NK-92 (cell line): ENCODE results near the gene THBS4.
"Not testable (repeated sequence)": the region's sequence is repeated elsewhere in the genome, so short reads cannot be mapped to it uniquely, and the experiment has no call there.

ENCODE experiments used
- DNase-seq: peaks from one replicate; lab custom pipeline; 2025; ENCODE audit not compliant: unreplicated experiment; lab: John Stamatoyannopoulos, UW

THBS4 gene

DNA sequence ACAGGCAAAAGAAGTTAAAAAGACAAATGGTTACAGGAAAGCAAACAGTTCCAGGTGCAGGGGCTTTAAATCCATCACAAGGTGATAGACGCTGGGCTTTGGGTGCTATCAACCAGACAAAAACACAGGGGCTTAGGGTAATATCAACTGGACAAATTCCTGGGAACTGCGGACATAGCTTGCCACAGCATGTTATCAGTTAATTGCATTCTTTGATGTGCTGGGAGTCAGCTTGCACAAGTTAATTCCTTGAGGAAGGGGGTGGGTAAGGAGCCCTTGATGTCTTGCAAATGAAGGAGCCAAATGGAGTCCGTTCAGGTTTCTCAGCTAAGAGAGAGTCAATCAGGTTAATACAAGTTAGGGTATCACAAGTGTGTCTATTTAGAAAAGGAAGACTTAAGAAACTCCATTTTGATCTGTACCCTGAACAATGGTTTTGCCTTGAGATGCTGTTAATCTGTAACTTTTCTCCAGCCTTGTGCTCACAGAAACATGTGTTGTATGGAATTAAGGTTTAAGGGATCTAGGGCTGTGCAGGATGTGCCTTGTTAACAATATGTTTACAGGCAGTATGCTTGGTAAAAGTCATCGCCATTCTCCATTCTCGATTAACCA lies 76.3 kb downstream of the THBS4 start:
- DNase-seq: not testable (repeated sequence)

DNA sequence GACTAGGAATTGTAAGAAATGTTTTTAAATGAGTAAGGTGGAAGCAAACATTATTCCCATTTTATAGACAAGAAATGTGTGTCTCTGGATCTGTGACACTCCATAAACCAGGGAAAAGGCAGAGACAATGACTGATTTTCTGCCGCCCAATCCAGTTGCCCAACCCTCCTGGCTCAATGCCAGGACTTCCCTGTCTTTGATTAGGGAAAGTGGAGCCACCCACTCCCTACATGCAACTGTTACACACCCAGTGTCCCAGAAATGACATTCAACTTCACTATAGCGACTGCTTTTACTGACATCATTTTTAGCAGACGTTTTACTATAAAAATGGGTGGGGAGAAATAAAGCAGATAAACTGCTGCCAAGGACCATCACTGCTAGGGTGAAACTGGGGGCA lies 79.7 kb downstream of the THBS4 start:
- no peak for DNase-seq

DNA sequence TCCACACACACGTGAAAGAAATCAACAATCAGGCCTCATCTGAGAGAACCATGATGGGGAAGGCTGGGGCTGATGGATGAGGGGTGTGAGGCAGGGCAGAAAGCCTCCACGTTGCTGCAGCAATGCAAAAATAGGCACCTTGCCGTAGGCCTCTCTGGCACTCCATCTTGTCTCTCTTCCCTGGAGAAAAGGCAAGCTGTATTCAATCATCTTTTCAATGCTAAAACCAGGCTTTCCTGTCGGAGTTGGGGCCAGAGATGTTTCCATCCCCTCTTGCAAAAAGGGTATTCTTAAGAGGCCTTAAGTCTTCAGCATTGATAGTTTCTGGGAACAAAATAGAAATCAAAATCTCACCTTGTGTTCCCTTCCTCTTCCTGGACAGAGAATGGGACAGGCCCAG lies 80.9 kb downstream of the THBS4 start:
- DNase-seq: no peak

DNA sequence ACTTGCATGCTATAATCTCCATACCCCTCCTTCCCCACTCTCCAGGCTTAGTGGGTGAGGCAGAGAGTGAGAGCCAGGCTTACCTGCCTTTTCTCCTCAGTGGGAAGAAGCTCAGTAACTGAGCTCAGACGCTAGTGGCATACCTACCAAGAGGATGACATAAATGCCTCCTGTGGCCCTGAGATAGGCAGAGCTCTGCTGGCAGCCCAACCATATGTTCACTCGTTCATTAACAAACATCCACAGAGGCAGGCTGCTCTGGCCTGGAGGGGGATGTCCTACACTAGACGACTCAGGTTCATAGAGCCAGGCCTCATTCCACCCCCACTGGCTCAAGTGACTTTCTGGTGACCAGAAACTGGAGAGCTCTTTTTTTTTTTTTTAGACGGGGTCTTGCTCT lies 81.3 kb downstream of the THBS4 start:
- no peak for DNase-seq

DNA sequence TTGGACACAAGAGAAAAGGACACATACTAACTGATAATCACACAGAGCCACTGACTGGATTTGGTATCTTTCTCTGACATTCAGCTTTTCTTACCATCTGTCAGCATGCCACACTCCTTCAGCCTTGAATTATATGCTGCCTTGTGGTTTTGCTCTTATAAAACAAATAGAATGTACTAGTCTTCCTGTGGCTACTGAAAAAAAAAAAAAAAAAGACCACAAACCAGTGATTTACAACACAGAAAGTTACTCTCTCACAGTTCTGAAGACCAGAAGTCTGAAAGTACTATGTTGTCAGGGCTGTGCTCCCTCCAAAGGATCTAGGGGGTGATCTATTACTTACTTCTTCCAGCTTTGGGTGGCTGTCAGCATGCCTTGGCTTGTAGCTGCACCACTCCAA lies 82.3 kb downstream of the THBS4 start:
- DNase-seq: no peak

DNA sequence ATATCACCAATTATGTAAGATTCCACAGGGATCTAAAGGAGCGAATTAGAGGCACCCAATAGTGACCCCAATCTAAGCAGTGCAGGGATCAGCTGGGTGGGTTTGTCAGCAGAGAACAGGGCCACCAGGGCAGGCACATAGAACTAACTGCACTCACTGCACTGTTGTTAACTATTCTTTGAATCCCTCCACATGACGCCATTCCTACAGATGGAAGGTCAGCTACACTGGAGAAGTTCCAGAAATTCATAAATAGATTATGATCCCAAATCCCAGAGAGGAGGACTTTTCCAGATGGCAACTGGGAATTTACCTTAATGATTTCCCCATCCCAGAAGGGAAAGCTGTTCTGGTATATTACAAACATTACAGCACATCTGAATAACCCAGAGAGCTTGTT lies 84.2 kb downstream of the THBS4 start:
- no peak for DNase-seq

DNA sequence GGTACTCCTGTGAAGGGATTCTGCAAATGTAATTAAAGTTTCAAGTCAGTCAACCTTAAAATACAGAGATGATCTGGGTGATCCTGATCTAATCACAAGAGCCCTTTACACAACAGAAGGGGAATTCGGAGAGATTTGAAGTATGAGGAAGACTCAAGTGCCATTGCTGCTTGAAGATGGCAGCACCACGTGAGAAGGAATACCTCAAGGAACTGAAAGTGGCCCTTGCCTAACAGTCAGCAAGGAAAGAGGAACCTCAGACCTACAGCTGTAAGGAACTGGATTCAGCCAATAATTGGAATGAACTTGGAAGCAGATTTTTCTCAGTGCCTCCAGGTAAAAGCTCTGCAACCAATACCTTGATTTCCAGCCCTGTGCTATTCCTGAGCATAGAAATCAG lies 87.4 kb downstream of the THBS4 start:
- DNase-seq: no peak

DNA sequence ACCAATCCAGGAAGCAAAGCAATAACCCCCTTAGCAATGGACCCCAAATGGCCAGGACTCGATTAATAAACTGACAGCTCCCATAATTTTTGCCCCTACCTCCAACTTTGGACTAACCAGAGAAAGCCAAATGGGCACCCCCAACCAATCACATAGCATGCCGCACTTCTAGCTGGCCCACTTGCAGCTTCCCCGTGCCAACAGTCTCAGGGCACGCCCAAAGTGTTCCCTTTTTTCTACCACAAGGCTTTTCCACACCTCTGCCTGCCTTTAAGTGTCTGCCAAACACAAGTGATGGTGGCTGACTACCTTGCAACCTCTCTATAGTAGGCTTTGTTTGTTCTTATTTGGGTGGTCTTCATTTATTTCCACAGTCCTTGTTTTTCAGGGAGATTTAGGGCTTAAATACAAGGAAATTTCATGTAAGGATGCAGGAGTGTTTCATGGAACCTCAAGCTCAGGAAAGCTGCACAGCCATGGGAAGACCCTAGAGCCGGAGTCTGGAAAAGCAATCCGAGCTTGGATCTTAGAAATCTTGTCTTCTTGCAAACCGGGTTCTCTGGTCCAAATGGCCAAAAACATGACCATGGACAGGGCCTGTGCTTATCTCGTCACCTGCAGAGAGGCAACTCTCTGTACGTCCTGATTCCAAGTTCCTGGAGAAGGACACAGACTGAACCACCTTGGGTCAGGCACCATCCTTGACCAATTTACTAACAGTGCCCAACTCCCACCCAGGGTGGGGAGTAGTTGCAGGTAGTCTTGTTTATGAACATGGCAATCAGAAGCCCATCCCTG lies 89.2 kb downstream of the THBS4 start:
- no peak for DNase-seq

DNA sequence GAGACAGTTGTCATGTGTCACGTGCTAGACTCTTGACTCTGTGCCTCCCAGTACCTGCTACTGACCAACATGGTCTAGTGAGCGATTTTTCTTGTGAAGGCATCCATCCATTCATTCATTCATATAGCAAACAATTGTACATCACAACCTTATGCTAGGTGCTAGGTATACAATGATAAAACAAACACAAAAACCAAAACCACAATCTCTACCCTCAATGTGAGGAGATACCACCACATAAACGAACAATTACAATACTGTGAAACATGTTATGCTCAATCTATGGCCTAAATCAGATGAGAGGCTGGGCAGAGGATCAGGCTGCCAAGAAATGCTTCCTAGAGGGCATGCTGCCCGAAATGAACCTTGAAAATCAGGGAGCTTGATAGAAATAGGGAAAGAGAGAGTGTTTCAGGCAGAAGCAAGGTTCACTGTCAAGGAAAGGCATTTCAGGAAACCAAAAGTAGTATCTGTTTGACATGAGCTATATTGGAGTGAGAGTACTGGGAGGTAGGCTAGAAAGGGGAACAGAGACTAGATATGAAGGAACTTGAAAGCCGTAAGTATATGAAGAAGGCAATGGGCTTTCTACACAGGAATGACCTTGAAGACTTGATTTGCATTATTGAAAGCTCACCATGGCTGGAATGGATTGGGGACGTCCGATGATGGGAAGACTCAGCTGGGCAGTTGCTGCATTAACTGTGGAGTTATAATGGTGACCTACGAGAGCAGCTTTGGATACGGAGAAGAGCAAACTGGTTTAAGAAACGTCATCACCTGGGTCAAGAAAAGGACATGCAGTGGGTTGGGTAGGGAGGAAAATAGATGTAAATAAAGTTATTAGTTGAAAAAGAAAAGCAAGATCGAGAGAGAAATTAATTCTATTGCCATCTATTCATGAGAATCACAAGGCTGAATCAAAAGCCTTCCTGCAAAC lies 90.1 kb downstream of the THBS4 start:
- DNase-seq: no peak

DNA sequence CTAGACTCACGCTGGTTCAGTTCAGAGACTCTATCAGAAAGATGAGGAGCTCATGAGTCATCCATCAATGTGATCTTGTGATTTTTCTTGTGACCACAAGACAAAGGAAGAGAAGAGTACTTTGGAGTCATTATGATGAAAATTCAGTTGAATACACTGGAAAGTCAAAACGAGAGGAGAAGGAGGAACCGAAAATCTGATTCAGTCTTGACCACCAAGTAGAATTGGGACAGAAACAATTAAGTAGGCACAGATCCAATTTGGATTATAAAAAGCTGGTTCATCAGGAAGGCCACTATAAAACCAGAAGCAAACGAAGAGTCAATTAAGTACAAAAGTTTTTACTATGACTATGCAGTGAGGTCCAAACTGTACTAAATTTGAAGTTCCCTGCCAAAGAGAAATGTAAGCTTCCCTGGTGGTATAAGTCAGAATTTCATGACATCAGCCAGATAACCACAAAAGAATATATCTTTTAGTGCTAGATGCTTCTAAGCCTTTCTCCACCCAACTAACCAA lies 90.9 kb downstream of the THBS4 start:
- no peak for DNase-seq

DNA sequence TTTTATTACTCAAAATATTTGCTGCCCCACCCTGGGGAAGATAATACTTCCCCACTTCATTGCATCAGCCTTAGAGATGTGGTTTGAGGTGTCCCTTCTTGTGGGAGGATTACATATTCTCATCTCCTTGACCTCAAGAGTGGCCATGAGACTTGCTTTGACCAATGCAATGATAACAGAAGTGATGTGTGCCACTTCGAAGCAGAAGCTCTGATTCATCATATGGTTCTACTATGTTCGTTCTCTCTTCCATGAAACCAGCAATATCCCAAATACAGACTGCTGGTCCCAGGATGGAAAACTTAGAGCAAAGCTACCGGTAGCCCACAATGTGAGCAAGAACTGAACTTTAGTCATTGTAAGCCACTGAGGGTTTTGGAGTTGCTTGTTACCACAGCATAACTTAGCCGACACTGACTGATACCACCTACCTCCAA lies 92.0 kb downstream of the THBS4 start:
- DNase-seq: no peak

DNA sequence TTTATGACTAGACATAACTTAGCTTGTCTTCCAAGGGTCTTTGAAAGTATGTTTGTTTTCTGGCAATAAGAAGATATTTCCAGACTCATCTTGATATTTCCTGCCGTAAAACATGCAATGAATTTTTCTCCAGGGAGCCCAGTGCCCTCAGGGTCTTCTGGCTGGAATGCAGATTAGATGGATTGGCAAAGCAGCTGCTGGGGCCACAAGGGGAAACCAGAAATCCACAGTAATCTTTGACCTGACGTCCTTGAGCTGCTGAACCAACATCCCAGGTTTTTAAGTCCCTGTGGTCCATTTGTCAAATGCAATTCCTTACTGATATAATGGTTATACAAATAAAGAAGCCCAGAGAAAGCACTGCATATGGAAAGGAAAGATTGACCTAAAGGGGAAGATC lies 93.0 kb downstream of the THBS4 start:
- no peak for DNase-seq

DNA sequence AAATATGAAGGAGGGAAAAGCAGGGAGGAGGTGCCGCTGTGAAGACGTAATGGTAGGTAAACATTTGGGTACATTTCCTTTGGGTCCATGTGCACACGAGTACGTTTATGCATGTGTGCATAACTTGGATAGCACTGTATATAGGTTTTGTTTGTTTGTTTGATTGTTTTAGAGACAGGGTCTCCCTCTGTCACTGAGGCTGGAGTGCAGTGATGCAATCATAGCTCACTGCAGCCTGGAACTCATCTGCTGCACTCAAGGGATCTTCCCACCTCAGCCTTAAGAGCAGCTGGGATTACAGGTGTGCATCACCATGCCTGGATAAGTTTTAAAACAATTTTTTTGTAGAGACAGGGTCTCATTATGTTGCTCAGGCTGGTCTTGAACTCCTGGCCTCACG lies 94.0 kb downstream of the THBS4 start:
- DNase-seq: no peak
